NCI-H2081 (cell line): Measurements from ENCODE around the gene FAM90A1.
"Not testable (repeated sequence)": the region's sequence is repeated elsewhere in the genome, so short reads cannot be mapped to it uniquely, and the experiment has no call there.

Experiments
- DNase-seq, 2 experiments: peaks; one replicate each; lab custom pipeline; 2025; lab: John Stamatoyannopoulos, UW

Gene FAM90A1, protein sequence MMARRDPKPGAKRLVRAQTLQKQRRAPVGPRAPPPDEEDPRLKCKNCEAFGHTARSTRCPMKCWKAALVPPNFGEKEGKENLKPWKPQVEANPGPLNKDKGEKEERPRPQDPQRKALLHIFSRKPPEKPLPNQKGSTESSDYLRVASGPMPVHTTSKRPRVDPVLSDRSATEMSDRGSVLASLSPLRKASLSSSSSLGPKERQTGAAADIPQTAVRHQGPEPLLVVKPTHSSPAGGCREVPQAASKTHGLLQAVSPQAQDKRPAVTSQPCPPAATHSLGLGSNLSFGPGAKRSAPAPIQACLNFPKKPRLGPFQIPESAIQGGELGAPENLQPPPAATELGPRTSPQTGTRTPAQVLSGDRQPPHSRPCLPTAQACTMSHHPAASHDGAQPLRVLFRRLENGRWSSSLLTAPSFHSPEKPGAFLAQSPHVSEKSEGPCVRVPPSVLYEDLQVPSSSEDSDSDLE

DNA sequence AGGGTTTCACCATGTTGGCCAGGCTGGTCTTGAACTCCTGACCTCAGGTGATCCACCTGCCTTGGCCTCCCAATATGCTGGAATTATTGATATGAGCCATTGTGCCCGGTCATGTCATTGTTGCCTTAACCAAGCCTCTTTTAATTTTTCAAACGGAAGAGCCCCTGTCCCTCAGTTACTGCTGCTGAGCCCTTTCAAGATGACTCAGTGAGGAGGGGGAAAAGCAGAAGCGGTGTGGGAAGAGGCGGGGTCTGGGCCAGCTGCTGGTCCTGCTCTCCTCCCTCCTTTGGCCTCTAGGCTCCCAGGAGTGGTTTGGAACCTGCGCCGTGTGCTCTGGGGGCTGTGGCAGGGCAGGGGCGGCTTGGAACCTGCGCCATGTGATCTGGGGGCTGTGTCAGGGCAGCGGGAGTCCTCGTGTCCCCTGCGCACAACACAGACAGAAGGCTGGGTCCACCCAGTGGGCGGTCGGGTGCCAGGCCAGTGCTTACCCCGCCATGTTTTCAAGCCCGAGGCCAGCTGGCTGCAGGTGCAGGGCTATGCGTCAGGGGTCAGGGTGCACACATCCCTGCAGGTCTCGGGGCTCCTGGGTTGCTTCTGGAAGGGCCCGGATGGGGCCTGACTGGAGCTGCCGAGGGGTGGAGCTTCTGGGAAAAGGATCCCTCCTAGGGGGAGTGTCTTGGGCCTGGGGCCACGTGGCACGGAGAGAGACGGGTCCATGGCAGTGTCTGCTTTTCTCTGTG, at the start of gene FAM90A1:
TSS of gene FAM90A1 (minus strand) at position 627 of the 740 bp plus-strand sequence. CDS start 2,786 bp downstream, outside the sequence.
- DNase-seq = peak; percentile 16 to 42

DNA sequence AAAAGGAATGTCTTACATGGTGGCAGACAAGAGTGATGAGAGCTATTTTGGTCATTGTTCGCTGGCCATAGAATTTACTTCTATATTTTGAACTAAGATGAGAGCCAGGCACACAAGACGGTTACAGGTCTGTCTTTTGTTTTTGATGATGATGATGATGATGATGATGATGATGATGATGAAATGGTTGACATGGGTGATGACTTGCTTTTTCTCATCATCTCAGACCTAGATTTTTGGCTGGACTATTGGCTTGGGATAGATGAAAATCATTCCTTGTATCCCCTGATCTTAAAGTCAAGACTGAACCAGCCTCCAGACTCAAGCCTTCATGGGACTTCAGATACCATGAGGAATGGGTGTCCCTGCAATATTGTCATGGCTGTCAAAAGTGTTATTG, 49.0 kb upstream of the FAM90A1 start:
- DNase-seq = not testable (repeated sequence)

DNA sequence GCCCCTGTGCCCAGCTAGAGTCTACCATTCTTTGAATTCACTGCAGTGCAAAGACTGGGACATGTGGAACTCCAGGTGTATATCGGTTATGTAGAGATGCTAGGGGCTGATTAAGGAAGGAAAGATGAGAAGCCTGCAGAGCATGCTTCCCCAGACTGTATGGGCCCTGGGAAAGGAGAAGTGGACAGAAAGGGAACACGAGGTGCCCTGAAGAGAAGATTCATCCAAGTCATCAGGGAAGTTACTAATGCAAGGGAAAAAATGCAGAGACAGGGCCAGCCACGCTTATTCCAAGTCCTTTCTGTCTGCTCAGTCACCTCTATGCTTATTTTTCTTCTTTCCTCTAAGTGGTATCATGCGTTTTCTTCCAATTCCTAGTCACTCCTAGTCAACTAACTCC, 39.3 kb upstream of the FAM90A1 start:
- not testable (repeated sequence) for DNase-seq

DNA sequence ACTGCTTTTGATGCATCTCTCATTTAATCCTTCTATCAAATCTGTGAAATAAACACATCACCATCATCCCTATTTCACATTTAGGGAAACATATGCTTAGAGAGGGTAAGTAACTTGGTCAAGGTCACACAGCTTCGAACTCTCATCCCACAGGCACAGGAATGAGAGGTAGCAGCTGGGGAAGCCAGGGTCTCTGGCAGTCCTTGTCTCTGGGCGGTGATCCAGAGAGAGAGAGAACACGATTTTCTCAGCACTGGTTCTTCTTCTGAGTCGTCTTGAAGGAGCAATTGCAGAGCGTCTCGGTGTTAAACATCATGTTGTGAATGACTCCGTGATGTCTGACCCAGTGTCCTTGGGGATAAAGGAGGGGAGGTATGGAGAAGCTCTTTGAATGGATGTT, 36.8 kb upstream of the FAM90A1 start:
- DNase-seq = not testable (repeated sequence)

DNA sequence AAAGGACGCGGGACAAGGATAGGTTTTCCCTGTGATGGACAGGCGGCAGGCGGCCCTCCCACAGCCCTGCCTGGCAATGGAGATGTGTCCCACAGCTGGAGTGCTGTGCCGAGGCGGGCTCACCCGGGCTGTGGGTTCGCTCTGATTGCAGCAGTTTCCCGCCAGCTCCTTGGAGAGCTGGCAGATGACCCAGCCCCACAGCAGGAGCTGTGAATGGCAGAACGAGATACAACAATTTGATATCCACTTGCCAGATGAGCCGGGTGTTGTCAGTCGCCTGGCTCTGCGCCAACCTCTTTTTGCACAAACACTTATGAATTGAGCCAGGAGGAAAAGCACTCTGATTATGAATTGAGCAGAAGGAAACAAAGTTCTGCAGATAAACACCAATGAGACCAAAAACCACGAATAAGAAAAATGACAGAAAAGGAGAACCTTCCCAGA, 33.7 kb upstream of the FAM90A1 start:
- peak; percentile 19 to 40 for DNase-seq

DNA sequence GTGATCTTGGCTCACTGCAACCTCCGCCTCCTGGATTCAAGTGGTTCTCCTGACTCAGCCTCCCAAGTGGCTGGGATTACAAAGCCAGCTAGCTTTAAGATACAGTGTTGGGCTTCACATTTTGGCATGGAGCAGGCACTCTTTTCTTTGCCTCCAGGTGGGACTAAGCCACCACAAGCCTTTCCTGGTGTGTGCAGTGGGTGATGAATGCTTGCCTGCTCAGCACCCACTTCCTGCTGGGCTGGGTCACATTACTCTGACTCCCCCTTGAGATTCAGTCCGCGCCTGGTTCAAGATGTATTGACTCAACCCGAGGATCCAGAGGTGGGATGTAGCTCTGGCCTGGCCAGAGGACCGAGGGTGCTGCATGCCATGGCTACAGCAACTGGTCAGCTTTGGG, 28.9 kb upstream of the FAM90A1 start:
- DNase-seq = not testable (repeated sequence)

DNA sequence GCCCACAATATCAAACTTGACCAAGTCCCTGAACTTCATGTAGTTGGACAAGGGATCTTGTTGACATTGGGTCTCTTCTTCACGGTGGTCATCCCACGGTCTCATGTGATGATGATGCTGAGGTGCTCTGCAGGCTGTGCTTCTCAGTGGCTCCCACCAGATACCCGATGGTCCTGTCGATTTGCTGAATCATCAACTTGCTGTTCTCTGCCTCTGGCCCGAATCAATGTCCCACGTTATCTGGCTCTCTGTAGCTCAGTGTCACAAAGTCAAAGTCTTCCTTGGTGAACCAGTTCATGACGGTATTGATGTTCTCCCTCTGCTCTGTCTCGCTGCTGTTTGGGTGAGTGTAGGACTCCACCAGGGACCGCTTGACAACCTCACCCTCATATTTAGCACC, 27.3 kb upstream of the FAM90A1 start:
- DNase-seq = not testable (repeated sequence)

DNA sequence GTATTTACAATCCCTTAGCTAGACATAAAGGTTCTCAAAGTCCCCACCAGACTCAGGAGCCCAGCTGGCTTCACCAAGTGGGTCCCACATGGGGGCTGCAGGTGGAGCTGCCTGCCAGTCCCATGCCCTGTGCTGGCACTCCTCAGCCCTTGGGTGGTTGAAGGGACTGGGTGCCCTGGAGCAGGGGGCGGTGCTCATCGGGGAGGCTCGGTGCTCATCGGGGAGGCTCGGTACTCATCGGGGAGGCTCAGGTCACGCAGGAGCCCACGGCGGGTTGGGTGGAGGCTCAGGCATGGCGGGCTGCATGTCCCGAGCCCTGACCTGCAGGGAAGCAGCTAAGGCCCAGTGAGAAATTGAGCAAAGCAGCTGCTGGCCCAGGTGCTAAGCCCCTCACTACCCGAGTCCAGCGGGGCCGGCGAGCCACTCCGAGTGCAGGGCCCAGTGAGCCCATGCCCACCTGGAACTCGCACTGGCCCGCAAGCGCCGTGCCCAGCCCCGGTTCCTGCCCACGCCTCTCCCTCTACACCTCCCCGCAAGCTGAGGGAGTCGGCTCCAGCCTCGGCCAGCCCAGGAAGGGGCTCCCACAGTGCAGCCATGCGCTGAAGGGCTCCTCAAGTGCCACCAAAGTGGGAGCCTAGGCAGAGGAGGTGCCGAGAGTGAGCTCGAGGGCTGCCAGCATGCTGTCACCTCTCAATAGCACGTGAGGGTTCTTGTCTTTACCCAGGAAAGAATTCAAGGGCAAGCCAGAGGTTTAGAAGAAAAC, 24.8 kb upstream of the FAM90A1 start:
- not testable (repeated sequence) for DNase-seq

DNA sequence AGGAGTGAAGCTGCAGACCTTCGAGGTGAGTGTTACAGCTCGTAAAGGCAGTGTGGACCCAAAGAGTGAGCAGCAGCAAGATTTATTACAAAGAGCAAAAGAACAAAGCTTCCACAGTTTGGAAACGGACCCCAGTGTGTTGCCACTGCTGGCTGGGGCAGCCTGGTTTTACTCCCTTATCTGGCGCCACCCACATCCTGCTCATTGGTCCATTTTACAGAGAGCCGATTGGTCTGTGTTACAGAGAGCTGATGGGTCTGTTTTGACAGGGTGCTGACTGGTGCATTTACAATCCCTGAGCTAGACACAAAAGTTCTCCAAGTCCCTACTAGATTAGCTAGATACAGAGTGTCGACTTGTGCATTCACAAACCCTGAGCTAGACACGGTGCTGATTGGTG, 24.2 kb upstream of the FAM90A1 start:
- DNase-seq = not testable (repeated sequence)

DNA sequence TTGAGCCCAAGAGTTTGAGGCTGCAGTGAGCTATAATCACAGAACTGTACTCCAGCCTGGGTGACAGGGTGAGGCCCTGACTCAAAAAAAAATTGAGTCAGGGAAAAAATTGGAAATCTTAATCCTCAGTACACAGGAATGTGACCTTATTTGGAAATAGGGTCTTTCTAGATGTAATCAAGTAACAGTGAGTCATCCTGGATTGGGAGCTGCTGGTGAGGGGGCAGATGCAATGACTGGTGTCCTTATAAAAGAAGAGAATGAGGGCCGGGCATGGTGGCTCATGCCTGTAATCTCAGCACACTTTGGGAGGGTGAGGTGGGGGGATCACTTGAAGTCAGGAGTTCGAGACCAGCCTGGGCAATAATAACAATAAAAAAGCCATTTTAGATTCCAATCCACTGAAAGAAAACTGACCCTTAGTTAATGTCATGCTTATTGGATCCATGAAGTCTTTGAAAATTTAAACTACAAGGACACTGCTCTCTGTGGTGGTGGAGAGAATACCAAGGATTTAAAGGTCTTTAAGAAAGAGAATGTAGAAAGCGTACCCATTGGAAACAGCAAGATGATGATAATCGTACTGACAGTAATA, 19.6 kb upstream of the FAM90A1 start:
- DNase-seq = not testable (repeated sequence)

DNA sequence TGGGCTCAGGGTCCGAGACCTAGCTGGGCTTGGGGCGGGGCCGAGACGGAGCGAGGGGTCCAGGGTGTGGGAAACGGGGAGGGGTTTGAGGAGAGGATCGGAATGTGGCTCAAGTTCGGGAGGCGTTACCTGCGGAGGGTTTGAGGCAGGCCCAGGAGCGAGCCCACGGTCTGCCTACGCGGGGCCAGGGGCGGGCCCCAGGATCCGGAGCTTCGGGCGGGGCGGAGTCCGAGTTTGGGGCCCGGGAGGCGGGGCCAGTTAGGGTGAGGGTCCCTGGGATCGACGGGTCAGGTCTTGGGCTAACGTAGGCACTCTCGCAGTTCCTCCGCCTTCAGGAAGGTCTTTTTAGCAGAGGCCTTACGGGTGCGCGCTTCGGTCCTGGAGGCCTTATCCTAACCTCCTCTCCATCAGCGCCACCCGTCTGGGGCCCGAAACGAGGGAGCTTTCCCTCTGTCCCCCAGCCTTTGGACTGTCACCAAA, 16.3 kb upstream of the FAM90A1 start:
- not testable (repeated sequence) for DNase-seq

DNA sequence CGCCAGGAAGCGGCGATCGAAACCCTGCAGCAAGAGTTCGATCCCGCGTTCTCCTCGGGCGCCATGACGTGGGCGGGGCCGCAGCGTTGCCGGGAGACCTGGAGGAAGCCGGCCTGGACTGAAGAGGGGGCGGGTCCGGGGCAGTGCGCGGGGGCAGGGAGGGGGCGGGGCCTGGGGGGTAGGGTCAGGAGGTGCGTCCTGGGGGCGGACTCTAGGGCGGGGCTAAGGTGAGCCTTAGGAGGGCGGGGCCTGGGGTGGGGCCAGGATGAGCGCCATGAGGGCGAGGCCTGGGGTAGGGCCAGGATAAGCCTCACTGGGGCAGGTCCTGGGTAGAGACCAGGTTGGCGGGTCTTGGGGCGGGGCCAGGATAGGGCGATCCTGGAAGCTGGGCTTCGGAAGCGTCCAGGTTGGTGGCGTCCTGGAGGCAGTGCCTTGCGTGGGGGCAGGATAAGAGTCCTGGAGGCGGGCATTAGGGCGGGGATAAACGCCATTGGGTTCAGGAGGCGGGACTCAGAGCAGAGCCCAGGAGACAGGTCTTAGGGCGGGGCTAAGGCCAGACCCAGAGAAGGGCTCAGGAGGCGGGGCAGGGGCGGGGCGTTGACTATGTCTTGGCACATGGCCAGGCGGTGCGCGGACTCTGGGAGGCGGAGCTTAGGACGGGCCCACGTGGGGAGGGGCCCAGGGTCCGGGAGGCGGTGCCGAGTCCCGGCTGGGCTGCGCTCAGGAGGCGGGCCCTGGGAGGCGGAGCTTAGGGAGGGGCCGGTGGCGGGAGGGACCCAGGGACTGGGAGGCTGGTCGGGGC, 15.7 kb upstream of the FAM90A1 start:
- peak; percentile 90 to 94 for DNase-seq

DNA sequence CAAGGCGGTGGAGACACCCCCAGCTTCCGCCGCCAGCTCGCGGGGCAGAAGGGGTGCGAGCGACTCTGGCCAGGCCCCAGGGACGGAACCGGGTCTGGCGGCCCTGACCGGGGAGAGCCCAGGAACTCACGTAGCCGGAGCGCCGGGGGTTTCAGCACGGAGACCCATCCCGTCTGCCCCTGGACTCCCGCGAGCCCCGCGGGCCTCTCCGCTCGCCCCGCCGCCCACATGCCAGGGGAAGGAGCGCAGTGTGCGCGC, 15.1 kb upstream of the FAM90A1 start:
- DNase-seq = not testable (repeated sequence)

DNA sequence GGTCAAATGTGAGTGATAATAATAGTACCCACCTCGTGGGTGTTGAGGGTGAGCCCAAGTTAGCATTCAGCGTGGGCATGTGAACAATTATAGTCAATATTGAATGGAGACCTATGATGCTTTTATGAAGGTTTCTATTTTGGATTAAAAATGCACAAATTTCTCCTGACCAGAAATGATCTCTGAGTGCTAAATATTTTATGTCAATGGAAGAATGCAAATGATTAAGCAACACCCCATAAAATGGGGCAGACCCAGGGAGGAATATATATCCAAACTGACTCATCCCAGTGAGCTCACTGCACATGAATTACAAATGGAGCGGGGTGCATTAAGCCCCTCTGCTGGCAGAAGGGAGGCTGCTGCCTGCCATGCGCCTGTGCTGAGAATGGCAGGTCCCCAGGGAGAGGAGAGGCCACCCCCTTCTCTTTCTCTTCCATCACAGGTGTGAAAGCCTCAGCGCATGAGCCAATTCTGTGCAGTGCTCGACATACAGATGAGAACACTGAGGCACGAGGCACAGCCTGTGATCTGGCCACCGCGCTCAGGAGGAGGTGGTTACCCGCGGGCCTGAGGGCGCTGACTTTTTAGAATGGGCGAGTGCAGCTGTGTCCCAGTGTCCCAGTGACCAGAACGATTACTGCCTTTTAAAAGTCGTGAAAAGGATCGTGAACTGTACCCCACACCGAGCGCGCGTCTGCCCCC, 14.7 kb upstream of the FAM90A1 start:
- not testable (repeated sequence) for DNase-seq

DNA sequence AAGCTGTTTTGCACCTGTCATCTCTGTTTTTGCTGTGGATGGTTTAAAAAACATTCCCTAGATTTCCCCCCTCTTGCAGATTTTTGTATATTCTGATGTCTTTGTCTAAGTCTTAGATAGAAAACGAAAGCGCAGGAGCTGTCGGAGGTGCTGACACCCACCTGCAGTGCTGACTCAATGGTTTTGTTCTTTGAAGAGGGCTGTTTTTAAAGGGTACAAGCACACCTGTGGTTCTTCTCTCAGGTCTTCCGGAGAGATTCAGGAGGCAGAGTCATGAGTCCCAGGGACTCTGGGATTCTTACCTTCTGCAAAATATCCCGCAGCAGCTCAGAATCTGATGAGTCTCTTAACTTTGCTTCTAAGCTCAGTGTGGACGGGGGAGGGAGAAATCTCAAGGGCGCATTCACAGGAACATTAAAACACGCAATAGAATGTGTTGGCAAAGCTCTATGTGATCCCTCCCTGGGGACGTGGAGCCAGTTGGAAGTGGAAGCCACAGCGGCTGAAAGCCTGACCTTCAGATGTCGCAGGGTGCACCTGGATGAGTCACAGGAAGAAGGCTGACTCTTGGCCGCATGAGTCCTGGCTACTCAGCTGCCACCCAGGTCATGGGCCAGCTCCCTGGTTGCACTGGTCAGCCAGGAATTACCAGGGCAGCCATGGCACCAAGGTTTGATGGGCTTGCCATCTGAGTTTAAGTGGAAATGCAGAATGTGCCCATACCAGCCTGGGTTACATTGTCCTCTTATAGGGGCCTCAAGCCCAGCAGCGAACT, 13.1 kb upstream of the FAM90A1 start:
- DNase-seq = not testable (repeated sequence)

DNA sequence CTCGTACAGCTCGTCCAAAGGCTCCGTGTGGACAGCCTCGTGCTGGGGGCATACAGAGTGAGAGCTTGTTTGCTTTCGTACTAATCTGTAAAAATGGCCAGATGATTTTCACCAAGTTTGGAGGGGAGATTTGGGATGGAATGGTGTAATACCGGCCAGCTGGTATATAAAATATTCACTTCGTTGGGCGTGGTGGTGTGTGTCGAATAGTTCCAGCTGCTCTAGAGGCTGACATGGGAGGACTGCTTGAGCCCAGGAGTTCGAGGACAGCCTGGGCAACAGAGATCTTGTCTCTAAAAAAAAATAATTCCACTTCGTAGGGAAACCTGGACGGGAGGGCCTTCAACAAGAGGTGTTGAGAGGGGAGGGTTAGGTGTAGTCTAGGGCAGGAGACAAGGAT, 9.6 kb upstream of the FAM90A1 start:
- DNase-seq = not testable (repeated sequence)

DNA sequence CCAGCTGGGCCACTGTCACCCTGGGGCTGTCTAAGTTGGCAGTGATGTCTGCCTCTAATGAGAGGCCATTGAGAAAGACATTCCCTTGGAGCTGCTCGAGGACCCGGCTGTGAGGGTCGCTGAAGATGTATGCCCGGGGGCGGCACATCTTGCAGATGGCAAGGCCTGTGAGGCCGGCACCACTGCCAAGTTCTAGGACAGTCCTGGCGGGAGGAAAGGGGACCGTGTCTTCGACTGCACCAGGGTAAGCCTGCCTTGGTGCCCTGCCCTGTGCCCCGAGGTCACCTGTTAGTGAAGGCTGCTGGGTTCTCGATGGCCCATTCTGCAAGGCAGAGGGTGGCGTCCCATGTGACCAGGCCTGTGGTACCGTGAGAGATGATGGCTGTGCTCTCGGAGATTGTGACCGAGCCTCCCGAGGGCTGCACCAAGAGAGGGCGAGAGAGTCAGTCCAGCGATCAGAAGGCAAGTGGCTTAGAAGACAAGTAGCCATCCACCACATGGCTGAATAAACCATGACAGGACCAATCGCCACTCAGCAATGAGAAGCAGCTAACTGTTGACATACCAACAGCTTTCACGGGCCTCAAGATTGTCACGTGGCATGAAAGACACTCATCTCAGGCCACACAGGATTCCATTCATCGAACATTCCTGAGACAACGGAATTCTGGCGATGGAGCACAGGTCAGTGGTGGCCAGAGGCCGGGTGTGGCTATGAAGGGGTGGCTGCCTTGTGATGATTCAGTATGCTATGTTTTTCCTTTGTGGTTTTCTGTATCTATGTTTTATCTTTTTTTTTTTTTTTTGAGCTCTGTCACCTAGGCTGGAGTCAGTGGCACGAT, 8.1 kb upstream of the FAM90A1 start:
- DNase-seq = not testable (repeated sequence)

DNA sequence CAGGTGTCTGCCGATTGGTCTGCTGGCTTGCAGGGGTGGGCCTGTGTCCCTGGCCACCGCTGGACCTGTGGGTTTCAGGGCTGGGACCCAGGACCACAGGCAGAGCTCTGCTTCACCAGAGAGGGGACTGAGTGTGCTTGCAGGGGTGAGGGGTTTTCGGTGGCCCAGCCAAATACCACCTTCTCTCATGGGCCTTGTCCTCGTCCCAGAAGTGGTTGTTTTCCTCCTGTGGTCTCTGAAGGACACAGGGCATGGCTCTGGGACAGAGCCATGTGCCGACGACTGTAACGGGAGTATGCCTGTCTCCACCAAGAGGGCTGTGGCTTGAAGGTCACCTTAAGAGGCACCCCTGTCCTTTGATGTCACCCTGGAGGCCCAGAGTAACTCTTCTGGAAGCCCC, 7.3 kb upstream of the FAM90A1 start:
- DNase-seq = not testable (repeated sequence)
